HUES64 (cell line): ENCODE data around the gene ABHD16B.

Source experiments
- H3K27ac ChIP-seq: 2 replicates; pipeline ENCODE4 v1.7.0; 2013; ENCODE audit warnings: low read depth, low read length, inconsistent platforms
- H3K27me3 ChIP-seq: 2 replicates; pipeline ENCODE4 v1.6.1; 2013; ENCODE audit warnings: mild to moderate bottlenecking, low read length; ENCODE audit not compliant: insufficient read depth
- H3K36me3 ChIP-seq: 2 replicates; pipeline ENCODE4 v1.6.1; 2013; ENCODE audit warnings: mild to moderate bottlenecking, low read length; ENCODE audit not compliant: insufficient read depth
- H3K4me1 ChIP-seq: 2 replicates; pipeline ENCODE4 v1.6.1; 2013; ENCODE audit warnings: mild to moderate bottlenecking, low read length, moderate library complexity; ENCODE audit not compliant: insufficient read depth
- H3K4me3 ChIP-seq: 2 replicates; pipeline ENCODE4 v1.5.1; 2013; ENCODE audit warnings: mild to moderate bottlenecking, low read length, moderate library complexity
- H3K9ac ChIP-seq: 2 replicates; pipeline ENCODE4 v1.6.1; 2013; ENCODE audit warnings: mild to moderate bottlenecking, low read depth, low read length
- H3K9me3 ChIP-seq: 2 replicates; pipeline ENCODE4 v1.6.1; 2013; ENCODE audit warnings: low read depth, low read length; ENCODE audit not compliant: insufficient read depth
- WGBS: fragments of 150-250, 120-280 bp; methylation state at CpG from one replicate; pipeline ENCODE4 v1.1.7; 2013; ENCODE audit warnings: missing lambda C conversion rate; 5-methylcytosine and 5-hydroxymethylcytosine counted together

ABHD16B gene

GRCh38 chr20:63891061-63892002 lies 30.0 kb downstream of the ABHD16B start:
- H3K9ac ChIP-seq = no peak overlapping the region
- H3K27me3 ChIP-seq = no peaks in the 10 kb centered on the region
- WGBS = 94% methylated on average over 29 of the region's 29 CpGs
- H3K36me3 ChIP-seq = peaks cover 41% of the 10 kb centered on the region
- H3K4me3 ChIP-seq = no peak overlapping the region
- peaks cover 6% of the 10 kb centered on the region; the same call in 1 of the 2 replicates for H3K4me1 ChIP-seq
- no peak overlapping the region for H3K27ac ChIP-seq
- H3K9me3 ChIP-seq = no peaks in the 10 kb centered on the region

DNA sequence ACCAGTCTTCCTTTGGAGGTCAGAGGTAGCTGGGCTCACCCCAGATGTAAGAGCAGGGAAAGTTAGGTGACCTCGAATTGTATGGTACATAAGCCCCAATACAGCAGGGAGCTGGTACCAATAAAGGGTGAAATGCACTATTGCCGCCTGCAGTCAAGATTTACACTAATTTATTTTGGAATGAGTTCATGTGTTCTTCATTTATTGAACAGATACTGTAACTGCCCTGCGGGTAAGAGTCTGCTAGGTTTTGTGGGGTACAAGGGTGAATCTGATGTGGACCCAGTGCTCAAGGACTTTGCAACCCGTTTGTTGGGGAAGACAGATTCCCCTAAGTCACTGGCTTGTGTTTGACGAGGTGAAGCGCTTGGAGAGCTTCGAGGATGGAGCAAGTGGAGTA lies 31.1 kb downstream of the ABHD16B start:
- H3K4me1 ChIP-seq = peaks cover 10% of the 10 kb centered on the region; the same call in 1 of the 2 replicates
- H3K27me3 ChIP-seq = no peaks in the 10 kb centered on the region
- H3K9me3 ChIP-seq = no peaks in the 10 kb centered on the region
- H3K4me3 ChIP-seq = no peak overlapping the region
- WGBS = 92% methylated on average over 7 of the region's 7 CpGs
- H3K36me3 ChIP-seq = peaks cover 34% of the 10 kb centered on the region
- no peak overlapping the region for H3K27ac ChIP-seq
- H3K9ac ChIP-seq = no peak overlapping the region

GRCh38 chr20:63893999-63894357 lies 32.7 kb downstream of the ABHD16B start:
- H3K27me3 ChIP-seq = no peaks in the 10 kb centered on the region
- H3K9ac ChIP-seq = no peak overlapping the region
- H3K4me3 ChIP-seq = peak overlapping the region; percentile 76
- WGBS = 38% methylated on average over 6 of the region's 6 CpGs
- H3K4me1 ChIP-seq = peaks cover 10% of the 10 kb centered on the region; the same call in 1 of the 2 replicates
- peaks cover 25% of the 10 kb centered on the region for H3K36me3 ChIP-seq
- no peak overlapping the region for H3K27ac ChIP-seq
- H3K9me3 ChIP-seq = no peaks in the 10 kb centered on the region

DNA sequence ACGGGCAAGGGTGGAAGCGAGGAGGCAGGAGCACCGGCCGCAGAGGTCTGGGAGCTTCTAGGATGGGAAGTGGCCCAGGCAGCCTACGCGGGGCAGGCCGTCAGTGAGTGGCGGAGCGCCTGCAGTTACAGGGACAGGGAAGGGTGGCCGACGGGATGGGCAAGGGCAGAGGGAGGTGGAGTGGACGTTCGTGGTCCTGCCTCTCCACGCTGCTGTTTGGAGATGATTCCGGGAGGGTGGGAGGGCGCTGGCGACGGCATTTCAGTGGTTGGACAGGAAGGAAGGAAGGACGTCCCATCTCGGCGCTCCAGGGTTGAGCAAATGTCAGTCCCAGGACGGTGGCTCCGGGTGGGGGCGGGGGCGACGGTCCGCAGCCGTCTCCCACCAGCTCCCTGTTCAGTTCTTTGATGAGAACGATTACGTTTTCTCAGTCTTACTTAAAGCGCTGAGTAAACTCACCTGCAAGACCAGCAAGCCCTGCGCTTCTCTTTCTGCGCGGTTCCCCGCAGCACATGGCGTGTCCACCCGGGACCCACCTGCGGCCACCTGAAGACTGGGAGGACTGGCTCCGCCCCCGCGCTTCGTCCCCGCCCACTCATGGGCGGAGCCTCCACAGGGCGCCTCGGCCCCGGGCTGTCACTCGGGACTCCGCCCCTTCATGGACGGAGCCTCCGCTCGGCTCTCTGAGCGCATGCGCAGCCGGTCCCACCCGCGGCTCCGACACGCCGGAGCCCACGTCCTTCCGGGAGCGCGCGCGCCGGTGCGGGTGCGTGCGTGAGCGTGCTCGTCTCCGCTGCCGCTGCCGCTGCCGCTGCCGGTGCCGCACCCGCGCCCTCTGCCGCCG lies 33.3 kb downstream of the ABHD16B start, which contains the start of gene DNAJC5:
Gene DNAJC5 (plus strand): TSS at position 769 of the 844 bp plus-strand sequence. CDS start 33,220 bp downstream, outside the sequence.
- Histone ChIP-seq H3K9ac (peak within 1 kb of the TSS; percentile 72), H3K27ac (no peak within 1 kb of the TSS), H3K4me1 (peaks cover 10% of the 10 kb centered on the region; the same call in 1 of the 2 replicates), H3K27me3 (no peaks in the 10 kb centered on the region), H3K36me3 (peaks cover 19% of the 10 kb centered on the region), H3K9me3 (no peaks in the 10 kb centered on the region), H3K4me3 (peak within 1 kb of the TSS; percentile 83)
- WGBS = 2% methylated on average over 82 of the region's 82 CpGs

GRCh38 chr20:63895202-63895951 lies 34.1 kb downstream of the ABHD16B start:
- Histone ChIP-seq H3K27me3 (no peaks in the 10 kb centered on the region), H3K9ac (peak overlapping the region; percentile 72), H3K4me1 (peaks cover 10% of the 10 kb centered on the region; the same call in 1 of the 2 replicates), H3K27ac (no peak overlapping the region), H3K4me3 (peak overlapping the region; percentile 83), H3K9me3 (no peaks in the 10 kb centered on the region), H3K36me3 (peaks cover 11% of the 10 kb centered on the region)
- under 1% methylated on average over 83 of the region's 87 CpGs for WGBS

- Histone ChIP-seq H3K27me3 (no peaks in the 10 kb centered on the region), H3K9ac (peak overlapping the region; percentile 72), H3K9me3 (no peaks in the 10 kb centered on the region), H3K4me3 (peak overlapping the region; percentile 83), H3K4me1 (peaks cover 10% of the 10 kb centered on the region; the same call in 1 of the 2 replicates), H3K27ac (no peak overlapping the region), H3K36me3 (peaks cover 6% of the 10 kb centered on the region; the same call in 1 of the 2 replicates)
- 28% methylated on average over 5 of the region's 5 CpGs for WGBS
Measured at GRCh38 chr20:63895952-63896263, 34.6 kb downstream of the ABHD16B start.

- H3K4me1 ChIP-seq = peaks cover 10% of the 10 kb centered on the region; the same call in 1 of the 2 replicates
- no peak overlapping the region; the same call in 1 of the 2 replicates for H3K27ac ChIP-seq
- no peaks in the 10 kb centered on the region for H3K27me3 ChIP-seq
- no peaks in the 10 kb centered on the region for H3K9me3 ChIP-seq
- H3K36me3 ChIP-seq = peaks cover 7% of the 10 kb centered on the region; the same call in 1 of the 2 replicates
- H3K4me3 ChIP-seq = peak overlapping the region; percentile 83
- WGBS = 52% methylated on average over 17 of the region's 18 CpGs
- H3K9ac ChIP-seq = peak overlapping the region; percentile 72; the same call in 1 of the 2 replicates
Measured at GRCh38 chr20:63896264-63897105, 35.2 kb downstream of the ABHD16B start.

- Histone ChIP-seq H3K9me3 (no peaks in the 10 kb centered on the region), H3K36me3 (0 out of 2 replicates have a peak, but pooled peaks cover 6% of the 10 kb centered on the region), H3K4me3 (no peak overlapping the region), H3K27ac (no peak overlapping the region), H3K4me1 (peaks cover 10% of the 10 kb centered on the region; the same call in 1 of the 2 replicates), H3K27me3 (no peaks in the 10 kb centered on the region), H3K9ac (no peak overlapping the region)
- 91% methylated on average over 6 of the region's 6 CpGs for WGBS
Measured at GRCh38 chr20:63897978-63898561, 36.8 kb downstream of the ABHD16B start.

DNA sequence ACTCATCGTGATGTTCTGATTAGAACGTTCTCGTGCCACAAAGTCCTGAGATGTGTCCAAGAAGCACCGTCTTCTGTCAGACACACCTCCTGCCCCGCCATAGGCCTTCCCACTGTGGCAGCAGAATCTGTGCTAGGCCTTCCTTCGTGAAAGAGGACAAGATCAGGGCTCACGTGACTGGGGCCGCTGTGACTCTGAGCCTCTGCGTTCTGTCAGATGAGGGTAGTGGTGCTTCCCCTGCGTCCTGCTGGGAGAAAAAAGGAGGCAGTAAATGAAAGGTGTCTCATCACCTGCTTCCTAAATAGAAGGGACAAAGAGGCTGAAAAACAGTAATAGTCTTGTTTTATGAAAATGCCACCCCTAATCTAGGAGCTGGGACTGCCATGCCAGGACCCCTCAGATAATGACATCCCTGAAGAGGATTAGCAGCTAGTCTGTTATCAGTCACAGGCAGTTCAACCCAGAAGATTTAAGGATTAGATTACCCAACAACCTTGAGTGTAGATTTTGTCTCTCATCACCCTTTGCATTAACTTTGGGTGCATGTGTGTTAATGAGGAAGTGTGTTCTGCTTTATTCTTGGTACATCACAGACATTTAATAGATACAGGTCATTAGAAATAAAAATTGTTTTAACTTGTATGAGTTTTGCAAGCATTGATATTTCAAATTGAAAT lies 37.7 kb downstream of the ABHD16B start:
- H3K36me3 ChIP-seq = 0 out of 2 replicates have a peak, but pooled peaks cover 6% of the 10 kb centered on the region
- no peak overlapping the region for H3K9ac ChIP-seq
- no peak overlapping the region for H3K27ac ChIP-seq
- no peaks in the 10 kb centered on the region for H3K27me3 ChIP-seq
- WGBS = 89% methylated on average over 10 of the region's 10 CpGs
- H3K4me3 ChIP-seq = no peak overlapping the region
- peaks cover 10% of the 10 kb centered on the region; the same call in 1 of the 2 replicates for H3K4me1 ChIP-seq
- no peaks in the 10 kb centered on the region for H3K9me3 ChIP-seq
